ENCODE results near the gene RASSF8. TPM values are rescaled to one million over a fixed set of nuclear protein-coding genes. Genes with fewer than 3 reads are reported as not detected.

The RASSF8 gene
- total and polyA plus RNA-seq, 2 of the 8 experiments (the other 6 are each of a cell fraction or from before 2014, with no cell fraction given) = 6.4 to 46.7 TPM

DNA sequence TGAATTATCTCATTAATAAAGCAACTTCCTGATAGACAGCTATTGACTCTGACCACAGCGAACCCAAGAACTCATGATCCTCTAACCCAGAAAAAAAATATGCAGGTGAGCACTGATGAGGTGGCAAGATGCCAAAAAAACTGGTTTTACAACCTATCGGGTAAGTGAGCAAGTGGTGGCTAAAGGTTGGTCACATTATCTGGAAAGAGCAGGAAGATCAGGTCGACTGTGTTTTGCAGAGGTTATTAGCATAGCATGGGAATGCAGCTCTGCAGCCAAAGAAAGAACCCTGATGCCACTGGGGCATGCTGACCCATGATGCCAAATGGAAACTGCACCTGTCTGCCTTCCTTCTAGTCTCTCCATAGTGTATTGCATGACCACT lies 142.9 kb downstream of the RASSF8 start (continued):
- TF ChIP-seq RBBP5 (IDR thresholded peaks at IDR 0.05; ENCODE audit: borderline replicate concordance, low read depth, low read length) (no peak), NRF1 (IDR thresholded peaks at IDR 0.05; ENCODE audit: low read depth, low read length) (no peak)
